GM12878 (cell line): Measurements from ENCODE around the gene MED13L. TPM values are rescaled to one million over a fixed set of nuclear protein-coding genes. Genes with fewer than 3 reads are reported as not detected.

ENCODE experiments used
- ATAC-seq: fragments of 200-7000 bp; cut with Tn5 transposase; 3 replicates; pipeline ENCODE4 v1.9.1; 2020; ENCODE audit warnings: mild to moderate bottlenecking, moderate library complexity
- BruUV-seq: library from RNA; stranded (reverse); fragments of 400-500 nt; replicated peaks from 2 replicates; lab custom pipeline; 2021; lab: Mats Ljungman, UMichigan
- CTCF ChIA-PET: fragments of 300-600 bp; sonication (Branson Sonifier 250); formaldehyde crosslinking; extraction: SDS; loops from one replicate; lab custom pipeline; 2021; ENCODE audit warnings: inconsistent platforms; lab: Yijun Ruan, JAX
- POLR2A ChIA-PET: fragments of 350-600 bp; formaldehyde crosslinking; extraction: SDS; loops from one replicate; lab custom pipeline; 2021; ENCODE audit warnings: inconsistent platforms; lab: Charles Lee
- RAD21 ChIA-PET: fragments of 300-600 bp; sonication (Branson Sonifier 250); formaldehyde crosslinking; loops from one replicate; lab custom pipeline; 2023; ENCODE audit warnings: antibody characterized with exemption; ENCODE audit not compliant: unreplicated experiment; lab: Charles Lee
- SMC1A ChIA-PET: fragments of 300-600 bp; sonication (Branson Sonifier 250); formaldehyde crosslinking; loops from one replicate; lab custom pipeline; 2023; ENCODE audit not compliant: unreplicated experiment, uncharacterized antibody; lab: Charles Lee
- DNase-seq: peaks from one replicate; pipeline ENCODE4 v3.0.0-alpha.2; 2011; ENCODE audit warnings: low read depth, low spot score
- FAIRE-seq: peaks from 3 replicates; lab custom pipeline; 2011; peaks lifted over from hg19 to GRCh38; lab: Jason Lieb, UNC
- H2AFZ ChIP-seq: 2 replicates; pipeline ENCODE4 v1.6.0; 2011; ENCODE audit warnings: low read depth, low read length, control low read depth; ENCODE audit not compliant: control insufficient read depth
- H3K27ac ChIP-seq: 2 replicates; pipeline ENCODE4 v1.5.1; 2011; ENCODE audit warnings: control low read depth; ENCODE audit not compliant: control insufficient read depth, insufficient read depth
- H3K27me3 ChIP-seq, 2 experiments: replicated peaks in 1 of 2; 2 replicates each; pipeline versions ENCODE4 v1.6.0 to v1.6.1; 2011; ENCODE audit warnings: low read length in 1 of 2; ENCODE audit not compliant: control insufficient read depth in 2 of 2, insufficient read depth in 2 of 2
- H3K36me3 ChIP-seq, 2 experiments: 2 replicates each; pipeline ENCODE4 v1.5.1; 2011; ENCODE audit warnings: low read length in 1 of 2; ENCODE audit not compliant: control insufficient read depth in 2 of 2, insufficient read depth in 2 of 2
- H3K4me1 ChIP-seq: 2 replicates; pipeline ENCODE4 v1.6.1; 2011; ENCODE audit warnings: mild to moderate bottlenecking, low read length, moderate library complexity, mixed read lengths; ENCODE audit not compliant: control insufficient read depth, insufficient read depth
- H3K4me2 ChIP-seq: 2 replicates; pipeline ENCODE4 v1.6.0; 2011; ENCODE audit warnings: control low read depth; ENCODE audit not compliant: control insufficient read depth, insufficient read depth
- H3K4me3 ChIP-seq: fragments of 200-600 bp; sonication (generic); 2 replicates; pipeline ENCODE4 v1.5.1; 2016
- H3K79me2 ChIP-seq: 2 replicates; pipeline ENCODE4 v1.6.0; 2011; ENCODE audit warnings: low read length; ENCODE audit not compliant: control insufficient read depth, insufficient read depth
- H3K9ac ChIP-seq: 2 replicates; pipeline ENCODE4 v1.8.0; 2011; ENCODE audit warnings: low read length, control low read depth, mixed read lengths; ENCODE audit not compliant: control insufficient read depth, insufficient read depth
- H3K9me3 ChIP-seq: replicated peaks from 3 replicates; pipeline ENCODE4 v1.5.1; 2011; ENCODE audit warnings: mild to moderate bottlenecking, low read length; ENCODE audit not compliant: control insufficient read depth, insufficient read depth
- H4K20me1 ChIP-seq: 2 replicates; pipeline ENCODE4 v1.6.0; 2011; ENCODE audit not compliant: control insufficient read depth, insufficient read depth
- BRCA1 ChIP-seq: IDR thresholded peaks from 2 replicates; pipeline ENCODE4 v1.6.1; 2011; ENCODE audit warnings: low read depth, low read length, improper control_type of control experiment
- CEBPB ChIP-seq, 2 experiments: fragments of 150-350 bp in 1 of 2; IDR thresholded peaks; 2 replicates each; pipeline ENCODE4 v1.6.1; 2012 to 2014; ENCODE audit warnings: low read depth in 2 of 2, low read length in 2 of 2, borderline replicate concordance in 1 of 2, inconsistent platforms in 1 of 2
- WGBS: methylation state at CpG from one replicate; pipeline ENCODE4 v1.1.6; 2016; ENCODE audit warnings: low lambda C conversion rate; ENCODE audit not compliant: insufficient replicate concordance, insufficient coverage; ENCODE audit errors: missing lambda C conversion rate; 5-methylcytosine and 5-hydroxymethylcytosine counted together
- in situ Hi-C: fragments of 300-500 bp; cut with MboI; formaldehyde crosslinking; loops from 9 replicates; pipeline ENCODE4 v1.14.3; 2018; ENCODE audit warnings: mixed read lengths
- intact Hi-C: fragments of 100-400 bp; cut with micrococcal nuclease; formaldehyde crosslinking; loops from one replicate; pipeline ENCODE4 v1.14.2; 2022; ENCODE audit not compliant: unreplicated experiment
- polyA plus RNA-seq, 11 experiments: library from polyadenylated mRNA; depleted of rRNA in 4 of 11; unstranded in 6 of 11; stranded (reverse) in 5 of 11; fragments of >200 nt; fragmentation: Nextera tagmentation in 4 of 11; fragmentation: Illumina TruSeq in 1 of 11; extraction: Ambion mirVana in 4 of 11; extraction: Trizol in 1 of 11; gene quantifications; 1 replicate in 1 of 11; 2 replicates in 10 of 11; pipeline versions ENCODE4 v1.2.1 to v1.2.3, GENCODE V29; 2011 to 2016; ENCODE audit warnings: inconsistent platforms in 2 of 11, missing spikeins in 2 of 11, low read depth in 1 of 11
- total RNA-seq, 4 experiments: library from RNA; depleted of rRNA in 3 of 4; stranded (reverse); fragments of >200 nt in 3 of 4; fragmentation: Illumina TruSeq in 1 of 4; extraction: Trizol in 1 of 4; gene quantifications; 2 replicates each; pipeline versions ENCODE4 v1.2.1 to v1.2.3, GENCODE V29; 2013 to 2021
- TF ChIP-seq, protein P1 (sequence below): IDR thresholded peaks from 2 replicates; pipeline ENCODE4 v1.6.1; 2012; ENCODE audit warnings: low read depth, low read length, improper control_type of control experiment

MED13L gene
- total and polyA plus RNA-seq, 10 of the 15 experiments (the other 5 are each of a cell fraction or from before 2014, with no cell fraction given): 3.7 to 30.1 (median 9.1) TPM

DNA sequence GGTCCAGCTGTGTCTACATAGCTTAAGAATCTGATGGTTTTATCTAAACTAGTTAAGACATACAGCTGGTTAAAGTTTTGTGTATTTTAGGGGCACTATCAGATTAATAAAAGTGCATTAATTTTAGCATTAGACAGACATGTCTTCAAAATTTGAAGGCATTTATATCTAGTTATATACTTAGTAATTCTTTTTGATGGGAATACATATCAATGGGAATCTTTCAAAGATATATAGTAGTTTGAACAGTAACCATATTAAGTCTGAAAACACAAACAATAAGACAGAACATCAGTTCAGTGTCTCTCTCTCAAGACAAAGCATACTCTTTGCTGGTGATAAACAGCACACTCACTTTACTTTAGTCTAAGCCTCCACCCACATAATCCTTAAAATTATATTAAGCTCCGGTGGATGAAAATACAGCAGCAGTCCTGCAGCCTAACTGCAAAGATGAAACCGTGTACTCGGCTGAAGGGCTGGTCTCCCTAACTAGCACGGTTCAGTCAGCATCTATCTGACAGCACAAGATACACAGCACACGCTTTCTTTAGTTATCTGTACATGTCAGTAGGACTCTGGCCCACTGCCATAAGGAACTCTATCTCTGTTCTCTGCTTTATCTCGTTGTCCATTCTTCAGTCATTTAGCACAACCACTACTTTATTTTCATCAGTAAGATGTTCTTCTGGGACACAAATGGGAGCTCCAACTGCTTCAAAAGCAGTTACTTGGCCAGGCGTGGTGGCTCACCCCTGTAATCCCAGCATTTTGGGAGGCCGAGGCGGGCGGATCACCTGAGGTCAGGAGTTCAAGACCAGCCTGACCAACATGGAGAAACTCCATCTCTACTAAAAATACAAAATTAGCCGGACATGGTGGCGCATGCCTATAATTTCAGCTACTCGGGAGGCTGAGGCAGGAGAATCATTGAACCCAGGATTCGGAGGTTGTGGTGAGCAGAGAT lies 80.5 kb downstream of the MED13L start:
- ATAC-seq (no peak), DNase-seq (no peak), FAIRE-seq (no peak)
- Histone ChIP-seq H3K4me1 (peaks cover 22% of the 10 kb centered on the region; the same call in 1 of the 2 replicates), H4K20me1 (no peaks in the 10 kb centered on the region), H3K9me3 (no peaks in the 10 kb centered on the region), H3K27ac (peak overlapping the region; percentile 31; the same call in 1 of the 2 replicates), H3K4me3 (no peak overlapping the region), H3K4me2 (peak overlapping the region; percentile 61; the same call in 1 of the 2 replicates), H3K27me3 (no peaks in the 10 kb centered on the region), H3K36me3 (no peaks in the 10 kb centered on the region), H3K79me2 (peaks cover 11% of the 10 kb centered on the region)
- intact Hi-C loops: no loop called here
- CTCF ChIA-PET: interaction anchor here (1.1 to 4.0 kb wide), 2 partner anchors 23 to 39 kb away, joined by 3 to 18 read pairs; no protein-coding TSS in a partner anchor
- in situ Hi-C loops: no loop called here
- TF ChIP-seq, protein P1, sequence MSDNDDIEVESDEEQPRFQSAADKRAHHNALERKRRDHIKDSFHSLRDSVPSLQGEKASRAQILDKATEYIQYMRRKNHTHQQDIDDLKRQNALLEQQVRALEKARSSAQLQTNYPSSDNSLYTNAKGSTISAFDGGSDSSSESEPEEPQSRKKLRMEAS: no peak
- TF ChIP-seq BRCA1: no peak
- TF ChIP-seq CEBPB (IDR thresholded peaks at IDR 0.05; ENCODE audit: borderline replicate concordance in 1 of 2, low read depth in 2 of 2, low read length in 2 of 2): no peak
- TF ChIP-seq, all 136 proteins: peak for 0
- POLR2A ChIA-PET: interaction anchor here (0.5 kb wide), 1 partner anchor 556 kb away, joined by 6 read pairs; no protein-coding TSS in a partner anchor
- 89% methylated on average over 14 of the region's 14 CpGs for WGBS
- SMC1A ChIA-PET: interaction anchor here (1.3 to 2.7 kb wide), 3 partner anchors 15 to 136 kb away, joined by 4 to 8 read pairs (median 5); no protein-coding TSS in a partner anchor
- Histone ChIP-seq H2AFZ (peak overlapping the region; percentile 17; the same call in 1 of the 2 replicates), H3K9ac (no peak overlapping the region)
- no TSS peak for BruUV-seq
- RAD21 ChIA-PET: interaction anchor here (0.7 to 1.0 kb wide), 2 partner anchors 8 to 39 kb away, joined by 3 read pairs; no protein-coding TSS in a partner anchor
